GM23248 (cell line): ENCODE measurements around the gene WASF3. TPM values are rescaled to one million over a fixed set of nuclear protein-coding genes. Genes with fewer than 3 reads are reported as not detected.

Source experiments
- DNase-seq: peaks from one replicate; pipeline ENCODE4 v3.0.0-alpha.2; 2015
- H2AFZ ChIP-seq: fragments of 200-600 bp; sonication (generic); 2 replicates; pipeline ENCODE4 v1.6.1; 2016; ENCODE audit warnings: antibody characterized with exemption
- H3F3A ChIP-seq: fragments of 200-600 bp; sonication (generic); 2 replicates; pipeline ENCODE4 v1.6.1; 2016; ENCODE audit warnings: mild to moderate bottlenecking, antibody characterized with exemption, mixed run types; ENCODE audit not compliant: insufficient read depth
- H3K27ac ChIP-seq: fragments of 200-600 bp; sonication (generic); 2 replicates; pipeline ENCODE4 v1.5.1; 2016; ENCODE audit warnings: mild to moderate bottlenecking
- H3K27me3 ChIP-seq: fragments of 200-600 bp; sonication (generic); replicated peaks from 2 replicates; pipeline ENCODE4 v1.6.1; 2016; ENCODE audit warnings: mild to moderate bottlenecking; ENCODE audit not compliant: insufficient read depth
- H3K36me3 ChIP-seq: fragments of 200-600 bp; sonication (generic); 2 replicates; pipeline ENCODE4 v1.6.1; 2016; ENCODE audit warnings: low read depth, mild to moderate bottlenecking
- H3K4me1 ChIP-seq: fragments of 200-600 bp; sonication (generic); 2 replicates; pipeline ENCODE4 v1.6.1; 2016; ENCODE audit warnings: mild to moderate bottlenecking; ENCODE audit not compliant: insufficient read depth
- H3K4me2 ChIP-seq: fragments of 200-600 bp; sonication (generic); one replicate; pipeline ENCODE4 v1.6.1; 2016; ENCODE audit warnings: mild to moderate bottlenecking; ENCODE audit not compliant: unreplicated experiment
- H3K4me3 ChIP-seq: fragments of 200-600 bp; sonication (generic); 2 replicates; pipeline ENCODE4 v1.5.1; 2016; ENCODE audit warnings: mild to moderate bottlenecking
- H3K79me2 ChIP-seq: fragments of 200-600 bp; sonication (generic); 2 replicates; pipeline ENCODE4 v1.6.1; 2016; ENCODE audit warnings: mild to moderate bottlenecking; ENCODE audit not compliant: insufficient read depth
- H3K9ac ChIP-seq: fragments of 200-600 bp; sonication (generic); 2 replicates; pipeline ENCODE4 v1.6.1; 2016; ENCODE audit warnings: mild to moderate bottlenecking
- H3K9me2 ChIP-seq: fragments of 200-600 bp; sonication (generic); 2 replicates; pipeline ENCODE4 v1.6.1; 2016; ENCODE audit warnings: mixed run types, mild to moderate bottlenecking, moderate library complexity; ENCODE audit not compliant: insufficient read depth
- H3K9me3 ChIP-seq: fragments of 200-600 bp; sonication (generic); one replicate; pipeline ENCODE4 v1.6.1; 2017; ENCODE audit warnings: low read depth
- H4K20me1 ChIP-seq: fragments of 200-600 bp; sonication (generic); 2 replicates; pipeline ENCODE4 v1.6.0; 2016; ENCODE audit not compliant: insufficient read depth
- EZH2 ChIP-seq: fragments of 200-600 bp; sonication (generic); IDR thresholded peaks from 2 replicates; pipeline ENCODE4 v1.6.1; 2018; ENCODE audit warnings: antibody characterized with exemption, mild to moderate bottlenecking; ENCODE audit not compliant: insufficient read depth, poor library complexity, severe bottlenecking
- EZH2phosphoT487 ChIP-seq: fragments of 200-600 bp; sonication (generic); IDR thresholded peaks from 2 replicates; pipeline ENCODE4 v1.6.1; 2018; ENCODE audit warnings: antibody characterized with exemption, moderate library complexity, mild to moderate bottlenecking, low read depth; ENCODE audit not compliant: insufficient read depth
- WGBS, 2 experiments: methylation state at CpG; one replicate each; pipeline ENCODE4 v1.1.6; 2015 to 2017; ENCODE audit warnings: low lambda C conversion rate in 2 of 2, low coverage in 1 of 2; ENCODE audit errors: missing lambda C conversion rate in 2 of 2; 5-methylcytosine and 5-hydroxymethylcytosine counted together
- in situ Hi-C: fragments of 300-500 bp; cut with MboI; formaldehyde crosslinking; loops from 2 replicates; pipeline ENCODE4 v1.15.0; 2020
- polyA plus RNA-seq: library from polyadenylated mRNA; unstranded; fragments of >200 nt; fragmentation: Nextera tagmentation; extraction: Ambion mirVana; gene quantifications from 2 replicates; pipeline ENCODE4 v1.2.1, GENCODE V29; 2016
- total RNA-seq: library from RNA; depleted of rRNA; stranded (reverse); fragments of >200 nt; shearing (Covaris generic); gene quantifications from 2 replicates; pipeline ENCODE4 v1.2.3, GENCODE V29; 2014

Gene WASF3
- total and polyA plus RNA-seq, 2 experiments from 2014 or later: 14.7 to 19.9 TPM

GRCh38 chr13:26515721-26516120 is 41.8 kb upstream of the WASF3 start:
- Histone ChIP-seq H3K9me2 (no peaks in the 10 kb centered on the region), H3K4me1 (no peaks in the 10 kb centered on the region), H4K20me1 (no peaks in the 10 kb centered on the region), H3K27ac (no peak overlapping the region), H3K27me3 (no peaks in the 10 kb centered on the region), H3K79me2 (no peaks in the 10 kb centered on the region), H3K9me3 (no peaks in the 10 kb centered on the region), H3K36me3 (no peaks in the 10 kb centered on the region), H3K9ac (no peak overlapping the region), H2AFZ (no peak overlapping the region), H3K4me2 (no peak overlapping the region), H3F3A (no peaks in the 10 kb centered on the region), H3K4me3 (no peak overlapping the region)
- no peak for DNase-seq
- in situ Hi-C loops: no loop called here
- TF ChIP-seq EZH2 (no peak), EZH2phosphoT487 (no peak)
- WGBS, 2 experiments: 77 to 83% methylated on average over 4 of the region's 4 CpGs

GRCh38 chr13:26517936-26518335 is 39.5 kb upstream of the WASF3 start:
- 95 to 97% methylated on average over 2 of the region's 2 CpGs for WGBS, 2 experiments
- in situ Hi-C loops: no loop called here
- no peak for DNase-seq

DNA sequence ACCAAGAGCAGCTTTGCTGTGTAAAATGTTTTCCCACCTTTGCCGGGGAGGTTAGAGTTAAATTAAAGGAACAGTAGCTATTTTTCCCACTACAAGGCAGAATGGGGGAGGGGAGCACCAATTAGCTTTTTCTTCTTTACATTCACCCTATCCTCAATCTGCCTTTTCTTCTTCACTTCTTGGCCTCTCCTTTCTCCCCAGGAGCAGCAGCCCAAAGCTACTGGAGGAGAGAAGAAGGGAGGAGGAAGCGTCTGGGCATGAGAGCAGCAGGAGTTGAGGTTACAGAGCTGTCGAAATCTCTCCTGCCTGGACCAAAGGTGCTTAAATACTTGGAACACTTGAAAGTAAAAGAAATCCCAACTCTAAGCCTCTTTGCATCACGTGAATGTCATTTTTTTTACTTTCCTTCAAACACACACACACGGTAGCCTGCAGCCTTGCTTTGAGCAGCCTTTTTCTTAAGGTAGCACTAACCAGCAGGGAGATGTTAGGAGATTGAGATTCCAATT is 39.0 kb upstream of the WASF3 start:
- no peaks in the 10 kb centered on the region for H4K20me1 ChIP-seq
- H3K4me1 ChIP-seq: no peaks in the 10 kb centered on the region
- DNase-seq: no peak
- in situ Hi-C loops: no loop called here
- 39 to 43% methylated on average over 5 of the region's 5 CpGs for WGBS, 2 experiments
- no peak overlapping the region for H2AFZ ChIP-seq
- H3K27me3 ChIP-seq: no peaks in the 10 kb centered on the region
- H3K9me2 ChIP-seq: no peaks in the 10 kb centered on the region
- no peak overlapping the region for H3K27ac ChIP-seq
- H3F3A ChIP-seq: no peaks in the 10 kb centered on the region
- H3K9ac ChIP-seq: no peak overlapping the region
- no peaks in the 10 kb centered on the region for H3K9me3 ChIP-seq
- no peaks in the 10 kb centered on the region for H3K36me3 ChIP-seq
- no peak for TF ChIP-seq EZH2
- no peak for TF ChIP-seq EZH2phosphoT487
- no peak overlapping the region for H3K4me3 ChIP-seq
- H3K4me2 ChIP-seq: no peak overlapping the region
- H3K79me2 ChIP-seq: no peaks in the 10 kb centered on the region

More at GRCh38 chr13:26517936-26518335, 39.5 kb upstream of the WASF3 start:
- Histone ChIP-seq H3K36me3 (no peaks in the 10 kb centered on the region), H3K4me2 (no peak overlapping the region), H3F3A (no peaks in the 10 kb centered on the region), H3K27me3 (no peaks in the 10 kb centered on the region), H3K4me3 (no peak overlapping the region), H3K79me2 (no peaks in the 10 kb centered on the region), H2AFZ (no peak overlapping the region), H3K9ac (no peak overlapping the region), H3K27ac (no peak overlapping the region), H3K9me2 (no peaks in the 10 kb centered on the region), H4K20me1 (no peaks in the 10 kb centered on the region), H3K4me1 (no peaks in the 10 kb centered on the region), H3K9me3 (no peaks in the 10 kb centered on the region)
- no peak for TF ChIP-seq EZH2
- TF ChIP-seq EZH2phosphoT487: no peak

DNA sequence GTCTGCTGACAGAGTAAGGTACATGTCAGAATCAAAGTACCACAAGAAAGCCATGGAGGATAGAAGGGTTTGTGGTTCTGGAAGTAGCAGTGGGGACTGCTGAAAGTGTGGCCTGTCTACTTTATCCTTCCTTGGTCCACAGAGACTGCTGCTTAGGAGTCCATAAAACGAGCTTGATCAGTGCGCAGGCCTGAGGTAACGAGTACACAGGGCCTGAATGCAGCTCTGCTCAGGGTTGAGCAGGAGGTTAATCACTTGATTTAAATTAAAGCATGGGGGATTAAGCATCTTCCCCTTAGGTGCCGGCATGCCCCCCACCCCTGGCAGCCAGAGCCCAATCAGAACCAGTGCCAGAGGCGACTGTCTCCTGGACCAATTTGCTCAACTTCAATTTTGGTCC is 34.9 kb upstream of the WASF3 start:
- in situ Hi-C loops: no loop called here
- DNase-seq: no peak
- Histone ChIP-seq H3K9me3 (no peaks in the 10 kb centered on the region), H3K4me3 (no peak overlapping the region), H3K9me2 (no peaks in the 10 kb centered on the region), H2AFZ (no peak overlapping the region), H3K27ac (no peak overlapping the region), H3F3A (no peaks in the 10 kb centered on the region), H3K4me1 (no peaks in the 10 kb centered on the region), H3K79me2 (no peaks in the 10 kb centered on the region), H3K9ac (no peak overlapping the region), H3K27me3 (0 out of 2 replicates have a peak, but pooled peaks cover 3% of the 10 kb centered on the region), H3K36me3 (no peaks in the 10 kb centered on the region), H3K4me2 (no peak overlapping the region), H4K20me1 (no peaks in the 10 kb centered on the region)
- TF ChIP-seq EZH2phosphoT487 (no peak), EZH2 (no peak)
- 74 to 81% methylated on average over 5 of the region's 5 CpGs for WGBS, 2 experiments

DNA sequence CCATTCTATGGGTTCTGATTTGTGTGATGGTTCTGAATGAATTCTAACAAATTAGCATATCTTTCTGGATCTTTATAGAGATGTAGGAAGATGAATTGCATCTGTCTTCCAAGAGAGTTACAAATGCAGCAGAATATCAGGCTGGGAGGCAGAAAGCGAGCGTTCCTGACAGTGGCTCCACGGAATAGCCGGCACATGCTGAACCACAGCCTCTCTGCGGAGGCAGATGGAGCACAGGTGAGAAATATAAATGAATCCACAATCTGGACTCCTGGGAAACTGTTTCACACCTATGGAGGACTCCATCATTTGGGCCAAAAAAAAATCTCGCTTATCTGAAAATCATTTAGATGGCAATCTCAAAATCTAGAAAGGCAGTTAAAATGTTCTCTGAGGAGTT is 34.5 kb upstream of the WASF3 start:
- Histone ChIP-seq H3K36me3 (no peaks in the 10 kb centered on the region), H3K27ac (no peak overlapping the region), H3K9me3 (no peaks in the 10 kb centered on the region), H3K4me3 (no peak overlapping the region), H4K20me1 (no peaks in the 10 kb centered on the region), H3K27me3 (peaks cover 8% of the 10 kb centered on the region), H2AFZ (no peak overlapping the region), H3K79me2 (no peaks in the 10 kb centered on the region), H3K9me2 (no peaks in the 10 kb centered on the region), H3K4me2 (no peak overlapping the region), H3F3A (no peaks in the 10 kb centered on the region), H3K4me1 (no peaks in the 10 kb centered on the region), H3K9ac (no peak overlapping the region)
- in situ Hi-C loops: no loop called here
- no peak for DNase-seq
- TF ChIP-seq EZH2phosphoT487: no peak
- TF ChIP-seq EZH2: no peak
- WGBS, 2 experiments: 74 to 79% methylated on average over 6 of the region's 6 CpGs
